ENCODE data around the gene DZIP1L.

The DZIP1L gene

DNA sequence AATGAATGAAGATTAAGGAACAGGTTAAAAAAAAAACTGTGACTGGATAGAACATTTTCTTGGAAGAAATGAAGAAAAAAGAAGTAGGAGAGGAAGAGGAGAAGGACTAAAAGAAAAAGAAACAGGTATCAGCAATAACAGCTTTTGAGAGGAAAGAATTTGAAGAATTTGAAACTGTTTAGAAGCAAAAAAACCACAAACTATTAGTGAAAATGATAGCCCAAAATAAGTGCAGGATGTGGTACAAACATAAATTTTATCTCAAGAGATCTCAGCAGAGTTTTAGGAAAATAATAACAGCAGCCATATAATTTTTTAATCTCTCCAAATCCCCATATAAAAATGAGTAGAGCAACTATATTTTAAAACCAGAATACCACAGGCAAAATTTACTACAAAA is 25.5 kb upstream of the DZIP1L start:
- Histone ChIP-seq H3K4me3 (replicated peaks; ENCODE audit: low read depth, low read length) (no peak overlapping the region), H3K36me3 (ENCODE audit: control insufficient read depth, insufficient read depth, low read length) (no peaks in the 10 kb centered on the region), H3K27me3 (replicated peaks; ENCODE audit: control insufficient read depth, insufficient read depth, low read length) (no peaks in the 10 kb centered on the region)
- TF ChIP-seq, protein P1, sequence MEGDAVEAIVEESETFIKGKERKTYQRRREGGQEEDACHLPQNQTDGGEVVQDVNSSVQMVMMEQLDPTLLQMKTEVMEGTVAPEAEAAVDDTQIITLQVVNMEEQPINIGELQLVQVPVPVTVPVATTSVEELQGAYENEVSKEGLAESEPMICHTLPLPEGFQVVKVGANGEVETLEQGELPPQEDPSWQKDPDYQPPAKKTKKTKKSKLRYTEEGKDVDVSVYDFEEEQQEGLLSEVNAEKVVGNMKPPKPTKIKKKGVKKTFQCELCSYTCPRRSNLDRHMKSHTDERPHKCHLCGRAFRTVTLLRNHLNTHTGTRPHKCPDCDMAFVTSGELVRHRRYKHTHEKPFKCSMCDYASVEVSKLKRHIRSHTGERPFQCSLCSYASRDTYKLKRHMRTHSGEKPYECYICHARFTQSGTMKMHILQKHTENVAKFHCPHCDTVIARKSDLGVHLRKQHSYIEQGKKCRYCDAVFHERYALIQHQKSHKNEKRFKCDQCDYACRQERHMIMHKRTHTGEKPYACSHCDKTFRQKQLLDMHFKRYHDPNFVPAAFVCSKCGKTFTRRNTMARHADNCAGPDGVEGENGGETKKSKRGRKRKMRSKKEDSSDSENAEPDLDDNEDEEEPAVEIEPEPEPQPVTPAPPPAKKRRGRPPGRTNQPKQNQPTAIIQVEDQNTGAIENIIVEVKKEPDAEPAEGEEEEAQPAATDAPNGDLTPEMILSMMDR (IDR thresholded peaks at IDR 0.05; ENCODE audit: insufficient read depth, low read length, poor library complexity, severe bottlenecking): no peak
- no peak for DNase-seq (ENCODE audit: extremely low read depth, insufficient read length)

DNA sequence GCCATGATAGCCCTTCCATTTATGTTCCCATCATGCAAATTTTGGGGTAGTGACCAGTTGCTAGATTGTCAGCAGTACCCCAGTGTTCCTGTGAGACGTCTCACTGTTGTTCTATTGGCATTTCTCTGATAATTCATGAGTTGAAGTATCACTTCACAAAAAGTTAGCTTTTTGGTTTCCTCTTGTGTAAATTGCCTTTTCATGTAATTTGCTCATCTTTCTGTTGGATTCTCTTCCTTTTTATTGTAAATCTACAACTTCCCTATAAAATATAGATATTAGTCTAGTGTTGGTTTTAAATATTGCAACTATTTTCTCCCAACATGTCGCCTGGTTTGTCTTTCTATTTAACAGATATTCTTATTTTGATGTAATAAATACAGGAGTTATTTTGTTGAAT is 24.3 kb upstream of the DZIP1L start:
- DNase-seq (ENCODE audit: extremely low read depth, insufficient read length): no peak
- TF ChIP-seq, protein P1 (IDR thresholded peaks at IDR 0.05; ENCODE audit: insufficient read depth, low read length, poor library complexity, severe bottlenecking): no peak
- no peaks in the 10 kb centered on the region for H3K36me3 ChIP-seq (ENCODE audit: control insufficient read depth, insufficient read depth, low read length)
- no peak overlapping the region for H3K4me3 ChIP-seq (replicated peaks; ENCODE audit: low read depth, low read length)
- no peaks in the 10 kb centered on the region for H3K27me3 ChIP-seq (replicated peaks; ENCODE audit: control insufficient read depth, insufficient read depth, low read length)

DNA sequence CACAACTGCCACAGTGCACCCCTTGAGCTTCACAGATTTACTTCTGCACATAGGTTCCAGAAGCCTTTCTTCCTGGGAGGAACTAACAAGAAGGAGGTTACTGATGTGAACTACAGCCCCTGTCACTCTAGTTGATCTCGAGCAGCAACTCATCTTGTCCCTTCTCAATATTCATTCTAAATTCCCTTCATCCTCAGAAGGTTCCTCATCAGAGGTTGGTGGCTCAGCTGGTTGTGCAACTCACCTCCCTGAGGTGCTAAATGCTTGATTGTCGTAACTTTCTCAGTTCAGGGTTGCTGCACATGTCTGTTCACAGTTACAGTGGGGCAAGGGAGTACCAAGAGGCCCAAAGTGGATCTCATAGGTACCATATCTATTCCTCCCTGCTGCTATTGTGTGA is 22.5 kb upstream of the DZIP1L start:
- TF ChIP-seq, protein P1 (IDR thresholded peaks at IDR 0.05; ENCODE audit: insufficient read depth, low read length, poor library complexity, severe bottlenecking): no peak
- no peaks in the 10 kb centered on the region for H3K36me3 ChIP-seq (ENCODE audit: control insufficient read depth, insufficient read depth, low read length)
- no peaks in the 10 kb centered on the region for H3K27me3 ChIP-seq (replicated peaks; ENCODE audit: control insufficient read depth, insufficient read depth, low read length)
- H3K4me3 ChIP-seq (replicated peaks; ENCODE audit: low read depth, low read length): no peak overlapping the region
- DNase-seq (ENCODE audit: extremely low read depth, insufficient read length): no peak

DNA sequence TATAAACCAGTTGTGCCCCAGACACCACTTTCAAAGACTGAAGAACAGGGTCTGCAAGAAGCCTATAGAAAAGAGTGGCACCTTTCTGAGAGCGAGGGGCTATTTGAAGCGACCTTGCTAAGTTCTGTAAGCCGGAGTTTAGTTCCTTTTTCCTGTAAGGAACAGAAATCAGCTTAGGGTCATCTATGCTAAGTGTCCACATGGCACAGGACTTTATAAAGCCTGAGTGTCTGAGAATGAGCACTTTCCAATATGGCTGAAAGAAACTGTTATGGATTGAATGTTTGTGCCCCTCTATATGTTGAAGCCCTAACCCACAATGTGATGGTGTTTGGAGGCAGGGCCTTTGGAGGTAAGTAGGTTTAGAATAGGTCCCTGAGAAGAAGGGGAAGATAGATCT is 20.8 kb upstream of the DZIP1L start:
- TF ChIP-seq, protein P1 (IDR thresholded peaks at IDR 0.05; ENCODE audit: insufficient read depth, low read length, poor library complexity, severe bottlenecking): no peak
- no peak overlapping the region for H3K4me3 ChIP-seq (replicated peaks; ENCODE audit: low read depth, low read length)
- H3K36me3 ChIP-seq (ENCODE audit: control insufficient read depth, insufficient read depth, low read length): no peaks in the 10 kb centered on the region
- no peaks in the 10 kb centered on the region for H3K27me3 ChIP-seq (replicated peaks; ENCODE audit: control insufficient read depth, insufficient read depth, low read length)
- no peak for DNase-seq (ENCODE audit: extremely low read depth, insufficient read length)

DNA sequence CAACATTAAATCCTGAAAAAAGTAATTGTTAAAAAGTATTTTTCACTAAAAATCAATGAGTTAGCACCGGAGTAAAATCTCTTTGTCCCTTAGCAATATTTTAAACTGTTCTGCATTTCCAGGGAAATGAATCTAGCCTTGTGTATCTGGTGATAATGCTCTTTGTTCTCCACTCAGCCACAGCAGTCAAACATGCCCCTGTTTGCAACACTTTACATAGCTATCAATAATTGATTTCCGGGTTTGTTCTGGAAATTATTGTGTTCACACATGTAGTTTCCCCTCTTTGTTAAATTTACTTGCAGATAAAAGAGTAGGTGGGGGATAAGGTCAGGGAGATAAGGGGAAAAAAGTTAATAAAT is 20.4 kb upstream of the DZIP1L start:
- no peak for DNase-seq (ENCODE audit: extremely low read depth, insufficient read length)
- Histone ChIP-seq H3K36me3 (ENCODE audit: control insufficient read depth, insufficient read depth, low read length) (no peaks in the 10 kb centered on the region), H3K4me3 (replicated peaks; ENCODE audit: low read depth, low read length) (no peak overlapping the region), H3K27me3 (replicated peaks; ENCODE audit: control insufficient read depth, insufficient read depth, low read length) (0 out of 2 replicates have a peak, but pooled peaks cover 1% of the 10 kb centered on the region)
- TF ChIP-seq, protein P1 (IDR thresholded peaks at IDR 0.05; ENCODE audit: insufficient read depth, low read length, poor library complexity, severe bottlenecking): no peak

DNA sequence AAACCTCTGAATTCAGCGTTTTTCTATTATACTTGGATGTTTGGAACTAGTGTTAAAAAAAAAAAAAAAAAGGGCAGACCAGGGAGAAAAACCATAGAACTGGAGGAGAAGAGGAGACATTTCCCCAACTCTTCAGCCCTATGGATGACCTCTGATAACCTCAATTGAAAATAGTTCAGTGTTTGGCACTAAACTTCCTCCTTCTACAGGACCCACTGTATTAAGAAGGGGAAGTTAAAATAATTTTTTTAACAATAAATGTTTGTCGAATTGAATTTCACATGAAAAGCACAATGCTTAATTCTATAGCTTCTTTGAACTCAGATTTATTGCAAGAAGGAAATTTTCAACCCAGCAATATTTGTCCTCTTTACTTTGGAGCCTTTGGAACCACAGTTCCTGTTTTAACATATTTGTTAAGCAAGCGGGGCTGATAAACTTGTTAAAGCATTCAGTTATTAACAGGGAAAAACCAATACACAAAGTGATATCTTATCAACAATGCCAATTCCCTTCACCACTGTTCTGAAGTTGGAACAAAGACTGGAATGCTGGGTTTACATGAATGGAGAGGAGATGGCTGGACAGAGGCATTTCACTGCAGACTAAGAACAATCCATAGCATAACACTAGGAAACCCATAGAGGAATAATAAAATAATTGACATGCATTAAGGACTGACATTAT is 19.9 kb upstream of the DZIP1L start:
- peaks cover 1% of the 10 kb centered on the region; the same call in 1 of the 2 replicates for H3K27me3 ChIP-seq (replicated peaks; ENCODE audit: control insufficient read depth, insufficient read depth, low read length)
- H3K36me3 ChIP-seq (ENCODE audit: control insufficient read depth, insufficient read depth, low read length): no peaks in the 10 kb centered on the region
- H3K4me3 ChIP-seq (replicated peaks; ENCODE audit: low read depth, low read length): no peak overlapping the region
- TF ChIP-seq, protein P1 (IDR thresholded peaks at IDR 0.05; ENCODE audit: insufficient read depth, low read length, poor library complexity, severe bottlenecking): no peak
- DNase-seq (ENCODE audit: extremely low read depth, insufficient read length): no peak

All from GM06990 (cell line).